ENCODE results near the gene TBC1D7. TPM values are rescaled to one million over a fixed set of nuclear protein-coding genes. Genes with fewer than 3 reads are reported as not detected.
A peak's percentile ranks its signal among the peaks of the same experiment; 100 is the strongest.

TBC1D7 gene
- polyA plus RNA-seq, 2 of the 4 experiments (the other 2 are of a cell fraction), result 34.6 to 55.9 TPM

GRCh38 chr6:13348334-13349113 lies 20.2 kb upstream of the TBC1D7 start:
- Histone ChIP-seq H3K9me3 (no peaks in the 10 kb centered on the region), H3K27ac (no peak overlapping the region), H3K4me3 (no peak overlapping the region), H3K4me1 (no peaks in the 10 kb centered on the region), H3K4me2 (no peak overlapping the region)
- 69% methylated on average over 8 of the region's 8 CpGs for WGBS (ENCODE audit: missing lambda C conversion rate)
- ChIA-PET CTCF (interaction anchor here (0.7 to 1.6 kb wide), 5 partner anchors 10 to 189 kb away, joined by 3 to 6 read pairs (median 3); no protein-coding TSS in a partner anchor), POLR2A (no interaction called here)
- no peak for ATAC-seq
- TF ChIP-seq RFX5 (IDR thresholded peaks at IDR 0.05), result no peak
- TF ChIP-seq MAFK (IDR thresholded peaks at IDR 0.05; ENCODE audit: partially characterized antibody), result no peak
- TF ChIP-seq MYC (IDR thresholded peaks at IDR 0.05; ENCODE audit: borderline replicate concordance, low read length), result no peak
- TF ChIP-seq NR3C1 (IDR thresholded peaks at IDR 0.05), result no peak
- TF ChIP-seq HEYL (CRISPR knock-in tag; IDR thresholded peaks at IDR 0.05), result no peak
- FAIRE-seq, result no peak
- DNase-seq (ENCODE audit: low read depth in 1 of 2, low spot score in 1 of 2), result no peak

- ChIA-PET CTCF (interaction anchor here (1.3 to 1.7 kb wide), 2 partner anchors 151 to 228 kb away, joined by 3 to 4 read pairs; partner anchors contain the start of gene SIRT5), POLR2A (no interaction called here)
- H3K9me3 ChIP-seq, result no peaks in the 10 kb centered on the region
- TF ChIP-seq REST (IDR thresholded peaks at IDR 0.05), result no peak
- TF ChIP-seq CHD4 (IDR thresholded peaks at IDR 0.05; ENCODE audit: borderline replicate concordance), result no peak
- TF ChIP-seq FOSB (CRISPR knock-in tag; IDR thresholded peaks at IDR 0.05), result no peak
- no peak for TF ChIP-seq CBX8 (IDR thresholded peaks at IDR 0.05)
- TF ChIP-seq SREBF2 (IDR thresholded peaks at IDR 0.05), result no peak
- no peak for TF ChIP-seq ATOH8 (CRISPR knock-in tag; IDR thresholded peaks at IDR 0.05; ENCODE audit: low read depth)
- TF ChIP-seq CBX2 (IDR thresholded peaks at IDR 0.05; ENCODE audit: borderline replicate concordance, low read depth), result no peak
- FAIRE-seq, result no peak
- ATAC-seq, result no peak
- 67% methylated on average over 5 of the region's 5 CpGs for WGBS (ENCODE audit: missing lambda C conversion rate)
- H3K4me3 ChIP-seq, result no peak overlapping the region
- H3K27ac ChIP-seq, result no peak overlapping the region
- DNase-seq (ENCODE audit: low read depth in 1 of 2, low spot score in 1 of 2), result no peak
- no peaks in the 10 kb centered on the region for H3K4me1 ChIP-seq
- H3K4me2 ChIP-seq, result no peak overlapping the region
These were observed 17.9 kb upstream of the TBC1D7 start for GRCh38 chr6:13346245-13346644.

- WGBS (ENCODE audit: missing lambda C conversion rate), result 48% methylated on average over 5 of the region's 5 CpGs
- TF ChIP-seq ELK1 (IDR thresholded peaks at IDR 0.05; ENCODE audit: low read depth, low read length) (no peak), ZNF302 (CRISPR knock-in tag; IDR thresholded peaks at IDR 0.05) (no peak), CHD2 (IDR thresholded peaks at IDR 0.05; ENCODE audit: low read length, partially characterized antibody) (no peak), HDAC2 (IDR thresholded peaks at IDR 0.05) (no peak), RAD21 (conservative IDR thresholded peaks at IDR 0.05 in 1 of 2, IDR thresholded peaks at IDR 0.05 in 1 of 2) (no peak), MAFK (IDR thresholded peaks at IDR 0.05; ENCODE audit: partially characterized antibody) (peak; percentile 19)
- H3K4me3 ChIP-seq, result no peak overlapping the region
- DNase-seq (ENCODE audit: low read depth in 1 of 2, low spot score in 1 of 2) (no peak), ATAC-seq (no peak), FAIRE-seq (no peak)
- H3K4me1 ChIP-seq, result no peaks in the 10 kb centered on the region
- POLR2A ChIA-PET, result no interaction called here
- CTCF ChIA-PET, result no interaction called here
- H3K4me2 ChIP-seq, result no peak overlapping the region
- no peaks in the 10 kb centered on the region for H3K9me3 ChIP-seq
- H3K27ac ChIP-seq, result no peak overlapping the region
These were observed 14.2 kb upstream of the TBC1D7 start for GRCh38 chr6:13342414-13343019.

Measured in A549 (cell line).